Measurements from ENCODE around the gene SFMBT1. TPM values are rescaled to one million over a fixed set of nuclear protein-coding genes. Genes with fewer than 3 reads are reported as not detected.
A peak's percentile ranks its signal among the peaks of the same experiment; 100 is the strongest.

The SFMBT1 gene
- total RNA-seq, 1 experiment from 2014 or later, result 14.8 TPM

DNA sequence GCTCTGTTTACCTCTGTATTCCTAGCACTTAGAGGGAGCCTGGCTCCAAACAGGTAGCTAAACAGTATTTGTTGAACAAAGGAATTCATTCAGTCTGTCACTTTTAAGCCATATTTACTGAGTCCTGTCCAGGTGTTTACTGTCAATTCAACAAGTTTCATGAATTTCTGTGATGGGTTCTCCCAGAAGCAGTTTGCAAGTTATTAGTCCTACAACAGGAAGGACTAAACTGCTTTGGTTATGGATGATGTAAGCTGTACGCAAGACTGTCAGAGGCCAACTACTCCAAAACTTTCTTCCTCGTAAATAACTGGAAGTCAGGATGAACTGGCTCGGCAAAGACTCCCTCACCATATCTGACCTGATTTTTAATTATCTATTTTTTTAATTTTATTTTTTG lies 173.6 kb downstream of the SFMBT1 start:
- Histone ChIP-seq H4K20me1 (ENCODE audit: insufficient read depth) (no peaks in the 10 kb centered on the region), H3K4me2 (ENCODE audit: low read length) (no peak overlapping the region), H2AFZ (ENCODE audit: low read depth, low read length, poor library complexity, severe bottlenecking) (no peak overlapping the region), H3K9ac (ENCODE audit: low read length) (no peak overlapping the region), H3K9me3 (ENCODE audit: control insufficient read depth in 1 of 2, insufficient read depth in 1 of 2, low read depth in 1 of 2, low read length in 2 of 2) (no peaks in the 10 kb centered on the region), H3K27ac (ENCODE audit: low read depth, low read length) (no peak overlapping the region), H3K9me2 (ENCODE audit: insufficient read depth) (no peaks in the 10 kb centered on the region), H3K4me1 (ENCODE audit: control insufficient read depth in 1 of 2, insufficient read depth in 2 of 2, low read length in 2 of 2) (no peaks in the 10 kb centered on the region; a peak in 1 of 4 replicates), H3K27me3 (ENCODE audit: insufficient read depth, low read length) (no peaks in the 10 kb centered on the region), H3K79me2 (ENCODE audit: insufficient read depth, low read length) (0 out of 2 replicates have a peak, but pooled peaks cover 3% of the 10 kb centered on the region), H3K4me3 (replicated peaks in 1 of 2; ENCODE audit: low read depth in 1 of 2, low read length in 2 of 2) (no peak overlapping the region), H3K36me3 (ENCODE audit: control insufficient read depth in 1 of 2, insufficient read depth in 2 of 2, low read length in 2 of 2) (no peaks in the 10 kb centered on the region)
- ChIA-PET POLR2A (no interaction called here), CTCF (no interaction called here), RAD21 (ENCODE audit: low non-redundant PET in 1 of 2, low total read pairs in 2 of 2, uncharacterized antibody in 2 of 2, unreplicated experiment in 2 of 2) (no interaction called here)
- DNase-seq (ENCODE audit: low read depth, low spot score), result no peak
- intact Hi-C loops (cut with micrococcal nuclease), result no loop called here
- ATAC-seq, result no peak
- TF ChIP-seq, protein P1, sequence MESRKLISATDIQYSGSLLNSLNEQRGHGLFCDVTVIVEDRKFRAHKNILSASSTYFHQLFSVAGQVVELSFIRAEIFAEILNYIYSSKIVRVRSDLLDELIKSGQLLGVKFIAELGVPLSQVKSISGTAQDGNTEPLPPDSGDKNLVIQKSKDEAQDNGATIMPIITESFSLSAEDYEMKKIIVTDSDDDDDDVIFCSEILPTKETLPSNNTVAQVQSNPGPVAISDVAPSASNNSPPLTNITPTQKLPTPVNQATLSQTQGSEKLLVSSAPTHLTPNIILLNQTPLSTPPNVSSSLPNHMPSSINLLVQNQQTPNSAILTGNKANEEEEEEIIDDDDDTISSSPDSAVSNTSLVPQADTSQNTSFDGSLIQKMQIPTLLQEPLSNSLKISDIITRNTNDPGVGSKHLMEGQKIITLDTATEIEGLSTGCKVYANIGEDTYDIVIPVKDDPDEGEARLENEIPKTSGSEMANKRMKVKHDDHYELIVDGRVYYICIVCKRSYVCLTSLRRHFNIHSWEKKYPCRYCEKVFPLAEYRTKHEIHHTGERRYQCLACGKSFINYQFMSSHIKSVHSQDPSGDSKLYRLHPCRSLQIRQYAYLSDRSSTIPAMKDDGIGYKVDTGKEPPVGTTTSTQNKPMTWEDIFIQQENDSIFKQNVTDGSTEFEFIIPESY (IDR thresholded peaks at IDR 0.05; ENCODE audit: extremely low read depth, insufficient replicate concordance, low read length), result no peak
- TF ChIP-seq CEBPB (IDR thresholded peaks at IDR 0.05; ENCODE audit: low read depth), result peak; percentile 69; the same call in 1 of the 2 replicates
- BruUV-seq (replicated peaks), result no TSS peak

DNA sequence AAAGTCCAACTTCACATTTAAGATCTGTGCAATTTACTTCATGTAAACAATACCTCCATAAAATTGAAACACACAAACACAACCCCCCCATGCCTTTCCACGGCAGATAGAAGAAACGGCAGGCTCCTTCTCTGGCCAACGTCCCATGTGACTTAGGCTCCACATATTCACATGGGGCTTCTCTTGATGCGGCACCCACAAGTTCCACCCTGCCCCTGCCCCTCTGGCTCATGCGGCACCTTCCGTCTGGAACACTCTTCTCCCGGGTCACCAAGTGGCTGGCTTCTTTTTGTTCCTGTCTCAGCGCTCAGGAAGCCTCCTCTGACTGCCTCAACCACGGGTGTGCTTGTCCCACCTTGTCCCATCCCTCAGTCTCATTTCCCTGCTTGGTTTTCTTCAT lies 174.1 kb downstream of the SFMBT1 start:
- POLR2A ChIA-PET, result no interaction called here
- no peaks in the 10 kb centered on the region for H3K9me2 ChIP-seq (ENCODE audit: insufficient read depth)
- ATAC-seq, result no peak
- TF ChIP-seq ZNF274 (IDR thresholded peaks at IDR 0.05; ENCODE audit: low read depth, low read length) (no peak), TCF7L2 (IDR thresholded peaks at IDR 0.05; ENCODE audit: borderline replicate concordance, extremely low read depth, insufficient read depth, insufficient read length) (no peak), JUND (IDR thresholded peaks at IDR 0.05) (no peak), ZFX (IDR thresholded peaks at IDR 0.05) (no peak), FOSL1 (IDR thresholded peaks at IDR 0.05; ENCODE audit: low read depth) (no peak), SRF (IDR thresholded peaks at IDR 0.05; ENCODE audit: low read depth) (no peak), ELF1 (IDR thresholded peaks at IDR 0.05; ENCODE audit: borderline replicate concordance, low read depth) (no peak), RAD21 (IDR thresholded peaks at IDR 0.05; ENCODE audit: low read depth) (no peak)
- TF ChIP-seq, protein P2, sequence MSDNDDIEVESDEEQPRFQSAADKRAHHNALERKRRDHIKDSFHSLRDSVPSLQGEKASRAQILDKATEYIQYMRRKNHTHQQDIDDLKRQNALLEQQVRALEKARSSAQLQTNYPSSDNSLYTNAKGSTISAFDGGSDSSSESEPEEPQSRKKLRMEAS (IDR thresholded peaks at IDR 0.05), result no peak
- intact Hi-C loops (cut with micrococcal nuclease), result no loop called here
- H3K4me1 ChIP-seq (ENCODE audit: control insufficient read depth in 1 of 2, insufficient read depth in 2 of 2, low read length in 2 of 2), result no peaks in the 10 kb centered on the region; a peak in 1 of 4 replicates
- no peak overlapping the region for H3K27ac ChIP-seq (ENCODE audit: low read depth, low read length)
- no peak overlapping the region for H3K4me2 ChIP-seq (ENCODE audit: low read length)
- no peak overlapping the region for H3K9ac ChIP-seq (ENCODE audit: low read length)
- no peak overlapping the region for H2AFZ ChIP-seq (ENCODE audit: low read depth, low read length, poor library complexity, severe bottlenecking)
- DNase-seq (ENCODE audit: low read depth, low spot score), result no peak
- RAD21 ChIA-PET (ENCODE audit: low non-redundant PET in 1 of 2, low total read pairs in 2 of 2, uncharacterized antibody in 2 of 2, unreplicated experiment in 2 of 2), result no interaction called here
- no peak overlapping the region for H3K4me3 ChIP-seq (replicated peaks in 1 of 2; ENCODE audit: low read depth in 1 of 2, low read length in 2 of 2)
- no peaks in the 10 kb centered on the region for H3K36me3 ChIP-seq (ENCODE audit: control insufficient read depth in 1 of 2, insufficient read depth in 2 of 2, low read length in 2 of 2)
- CTCF ChIA-PET, result no interaction called here
- no peaks in the 10 kb centered on the region for H3K27me3 ChIP-seq (ENCODE audit: insufficient read depth, low read length)
- no peaks in the 10 kb centered on the region for H4K20me1 ChIP-seq (ENCODE audit: insufficient read depth)
- H3K9me3 ChIP-seq (ENCODE audit: control insufficient read depth in 1 of 2, insufficient read depth in 1 of 2, low read depth in 1 of 2, low read length in 2 of 2), result no peaks in the 10 kb centered on the region
- BruUV-seq (replicated peaks), result no TSS peak
- H3K79me2 ChIP-seq (ENCODE audit: insufficient read depth, low read length), result 0 out of 2 replicates have a peak, but pooled peaks cover 3% of the 10 kb centered on the region
